GM21619 (cell line): ENCODE results near the gene SLC26A11.

Source experiments
- ATAC-seq: cut with Tn5 transposase; IDR thresholded peaks from one replicate; pipeline ENCODE4 v1.9.1; 2021; ENCODE audit not compliant: unreplicated experiment

SLC26A11 gene

DNA sequence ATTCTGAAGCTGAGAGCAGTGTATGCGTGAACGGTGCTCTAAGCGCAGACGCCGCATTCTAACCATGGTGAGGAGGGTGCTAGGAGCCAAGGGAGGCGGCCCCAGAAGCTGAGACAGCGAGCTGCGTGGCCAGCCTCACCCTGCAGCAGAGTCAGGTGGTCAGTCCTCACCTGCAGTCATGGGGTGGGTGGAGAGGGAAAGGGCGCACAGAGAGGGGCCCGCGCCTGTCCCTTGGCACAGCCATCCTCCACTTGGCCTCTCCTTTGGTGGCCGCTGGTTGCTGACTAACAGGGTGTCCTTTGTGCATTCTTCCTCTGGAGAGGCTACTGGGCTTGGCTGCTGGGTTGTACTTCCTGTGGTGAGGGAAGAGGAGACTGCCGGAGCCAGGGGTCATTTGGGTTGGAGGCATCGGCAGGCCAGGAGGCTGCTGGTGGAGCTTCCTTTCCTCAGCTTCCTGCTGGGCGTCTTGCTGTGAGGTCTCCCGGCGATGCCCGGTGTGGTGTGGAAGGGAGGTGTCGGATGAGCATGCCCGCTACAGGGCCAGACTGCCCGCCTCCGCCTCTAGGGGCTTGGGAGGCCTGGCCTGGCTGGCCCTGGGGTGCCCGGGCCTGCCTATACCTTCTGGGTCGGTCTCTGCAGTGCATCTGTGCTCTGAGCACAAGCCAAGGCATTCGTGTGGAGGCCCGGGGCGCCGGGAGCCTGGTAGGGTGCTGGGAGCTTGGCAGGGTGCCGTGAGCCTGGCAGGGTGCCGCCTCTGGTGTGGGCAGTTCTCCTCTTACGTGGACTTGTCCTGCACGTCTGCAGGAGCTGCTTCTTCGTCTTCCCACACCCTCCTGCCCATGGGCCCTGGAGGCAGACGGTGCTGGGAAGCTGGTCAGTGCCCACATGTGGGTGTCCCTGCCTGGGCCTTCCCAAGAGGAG, 57.8 kb downstream of the SLC26A11 start:
- ATAC-seq = no peak

GRCh38 chr17:80279895-80280294, 59.7 kb downstream of the SLC26A11 start:
- ATAC-seq = no peak

DNA sequence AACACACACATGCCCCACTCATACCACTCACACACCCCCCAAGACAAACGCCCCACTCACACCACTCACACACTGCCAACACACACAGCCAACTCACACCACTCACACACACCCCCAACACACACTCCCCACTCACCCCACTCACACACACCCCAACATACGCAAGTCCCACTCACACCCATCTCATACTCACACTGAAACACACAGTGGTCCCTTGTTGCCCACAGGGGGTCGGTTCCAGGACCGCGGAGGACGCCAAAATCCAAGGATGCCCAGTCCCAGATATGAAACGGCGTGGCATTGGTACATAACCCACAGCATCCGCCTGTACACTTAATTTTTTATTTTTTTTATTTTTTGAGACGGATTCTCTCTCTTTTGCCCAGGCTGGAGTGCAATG, 61.3 kb downstream of the SLC26A11 start:
- no peak for ATAC-seq

GRCh38 chr17:80283116-80283852, 63.1 kb downstream of the SLC26A11 start:
- ATAC-seq = no peak

GRCh38 chr17:80284631-80285030, 64.4 kb downstream of the SLC26A11 start:
- ATAC-seq = no peak

GRCh38 chr17:80285237-80285920, 65.2 kb downstream of the SLC26A11 start:
- no peak for ATAC-seq

DNA sequence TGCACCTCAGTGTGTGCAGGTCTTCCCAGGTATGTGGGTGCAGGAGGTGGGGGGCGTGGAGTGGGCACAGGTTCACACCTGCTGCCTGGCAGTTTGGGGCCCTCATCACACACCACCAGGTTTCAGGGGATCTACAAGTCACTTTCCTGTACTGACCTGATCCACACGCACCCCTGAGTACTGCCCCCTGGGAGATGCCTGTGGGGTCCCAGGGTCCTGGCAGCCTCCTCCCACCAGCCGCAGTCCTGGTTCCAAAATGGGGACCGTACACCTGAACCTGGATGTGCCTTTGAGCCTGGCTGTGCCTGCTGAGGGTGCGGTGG, 66.4 kb downstream of the SLC26A11 start:
- ATAC-seq = no peak

- no peak for ATAC-seq
Measured at GRCh38 chr17:80287038-80287437, 66.8 kb downstream of the SLC26A11 start.

- ATAC-seq = no peak
Measured at GRCh38 chr17:80287806-80288567, 67.8 kb downstream of the SLC26A11 start.

- ATAC-seq = no peak
Measured at GRCh38 chr17:80289616-80290015, 69.4 kb downstream of the SLC26A11 start.

- ATAC-seq = no peak
Measured at GRCh38 chr17:80290156-80290555, 69.9 kb downstream of the SLC26A11 start.

- no peak for ATAC-seq
Measured at GRCh38 chr17:80291260-80291659, 71.0 kb downstream of the SLC26A11 start.

DNA sequence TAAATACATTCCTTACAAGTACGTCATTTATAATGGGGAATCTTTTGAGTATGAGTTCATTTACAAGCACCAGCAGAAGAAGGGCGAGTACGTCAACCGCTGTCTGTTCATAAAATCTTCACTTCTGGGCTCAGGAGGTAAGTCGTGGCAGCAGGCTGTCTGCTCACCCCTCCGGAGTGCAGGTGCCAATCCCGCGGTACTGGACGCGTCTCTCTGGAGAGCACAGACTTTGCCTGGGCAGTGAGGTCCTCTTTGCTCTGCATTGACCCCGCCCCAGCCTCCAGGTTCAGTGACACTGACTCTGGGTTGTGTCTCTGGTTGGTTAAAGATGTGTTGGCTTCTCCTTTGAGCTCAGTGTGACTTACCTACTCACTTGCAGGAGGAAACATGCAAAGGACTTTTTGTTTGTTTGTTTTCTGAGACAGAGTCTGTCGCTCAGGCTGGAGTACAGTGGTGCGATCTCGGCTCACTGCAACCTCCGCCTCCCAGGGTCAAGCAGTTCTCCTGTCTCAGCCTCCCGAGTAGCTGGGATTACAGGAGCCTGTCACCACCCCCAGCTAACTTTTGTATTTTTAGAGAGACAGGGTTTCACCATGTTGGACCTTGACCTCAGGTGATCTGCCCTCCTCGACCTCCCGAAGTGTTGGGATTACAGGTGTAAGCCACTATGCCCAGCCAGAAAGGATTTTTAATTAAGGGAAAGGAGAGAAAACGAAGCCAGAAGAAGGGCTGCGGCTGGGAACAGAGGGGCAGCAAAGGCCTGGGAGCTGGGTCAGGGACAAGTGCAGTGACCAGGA, 71.7 kb downstream of the SLC26A11 start:
- no peak for ATAC-seq

- no peak for ATAC-seq
Measured at GRCh38 chr17:80292521-80292971, 72.3 kb downstream of the SLC26A11 start.

- no peak for ATAC-seq
Measured at GRCh38 chr17:80294210-80294609, 74.0 kb downstream of the SLC26A11 start.

DNA sequence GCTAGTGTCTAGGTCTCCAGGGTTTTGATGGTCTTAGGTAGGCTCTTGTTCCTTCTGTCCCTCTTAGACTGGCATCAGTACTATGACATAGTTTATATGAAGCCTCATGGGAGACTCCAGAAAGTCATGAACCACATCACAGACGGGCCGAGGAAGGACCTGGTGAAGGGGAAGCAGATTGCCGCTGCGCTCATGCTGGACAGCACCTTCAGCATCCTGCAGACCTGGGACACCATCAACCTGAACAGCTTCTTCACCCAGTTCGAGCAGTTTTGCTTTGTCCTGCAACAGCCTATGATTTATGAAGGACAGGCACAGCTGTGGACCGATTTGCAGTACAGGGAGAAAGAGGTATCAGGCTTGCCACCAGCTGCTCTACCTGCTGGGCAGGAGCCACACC, 74.4 kb downstream of the SLC26A11 start:
- ATAC-seq = no peak

DNA sequence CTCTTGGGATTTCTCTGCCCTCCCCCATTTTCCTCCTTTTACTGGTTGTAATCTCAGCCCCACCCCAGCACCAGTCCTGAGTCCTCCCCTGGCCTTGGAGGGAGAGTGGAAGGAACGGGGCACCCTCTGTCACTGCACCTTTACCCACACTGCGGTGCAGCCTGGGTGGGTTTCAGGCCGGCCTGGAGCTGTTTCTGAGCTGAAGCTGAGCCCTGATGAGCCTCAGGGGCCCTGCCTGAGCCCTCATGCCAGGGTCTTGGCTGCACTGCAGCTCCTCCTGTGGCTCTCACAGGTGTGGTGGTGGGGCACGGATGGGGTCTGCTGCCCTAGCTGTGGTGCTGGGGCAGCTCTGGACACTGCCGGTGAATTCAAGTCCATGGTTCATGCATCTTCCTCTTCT, 74.9 kb downstream of the SLC26A11 start:
- no peak for ATAC-seq

DNA sequence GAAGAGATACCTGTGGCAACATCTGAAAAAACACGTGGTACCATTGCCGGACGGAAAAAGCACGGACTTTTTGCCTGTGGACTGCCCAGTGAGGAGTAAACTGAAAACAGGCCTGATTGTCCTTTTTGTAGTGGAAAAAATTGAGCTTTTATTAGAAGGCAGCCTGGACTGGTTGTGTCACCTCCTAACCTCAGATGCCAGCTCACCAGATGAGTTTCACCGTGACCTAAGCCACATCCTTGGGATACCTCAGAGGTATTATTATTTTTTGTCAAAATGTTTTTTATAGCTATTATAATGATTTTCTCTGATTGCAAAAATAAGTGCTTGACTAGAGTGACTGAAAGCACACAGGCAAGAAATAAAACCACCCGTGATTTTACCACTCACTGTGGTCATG, 75.3 kb downstream of the SLC26A11 start:
- ATAC-seq = no peak

DNA sequence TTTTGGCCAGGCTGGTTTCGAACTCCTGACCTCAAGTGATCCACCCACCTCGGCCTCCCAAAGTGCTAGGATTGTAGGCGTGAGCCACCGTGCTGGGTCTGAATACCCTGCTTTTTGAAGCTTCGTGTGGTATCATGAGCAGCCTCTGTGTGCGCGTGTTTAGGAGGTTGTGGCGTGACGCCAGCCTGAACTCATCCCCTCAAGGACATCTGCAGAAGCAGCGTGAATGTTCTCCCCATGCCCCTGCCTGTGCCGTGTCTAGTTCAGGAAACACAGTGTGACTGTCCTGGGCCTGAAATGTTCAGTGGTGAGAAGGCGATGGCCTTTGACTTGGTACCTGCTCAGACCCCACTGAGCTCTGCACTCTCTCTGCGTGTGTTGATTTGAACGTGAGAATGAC, 76.0 kb downstream of the SLC26A11 start:
- no peak for ATAC-seq

GRCh38 chr17:80297996-80298560, 77.9 kb downstream of the SLC26A11 start:
- no peak for ATAC-seq
